B cell (primary cell): Measurements from ENCODE around the gene TRPV4. TPM values are rescaled to one million over a fixed set of nuclear protein-coding genes. Genes with fewer than 3 reads are reported as not detected.
A peak's percentile ranks its signal among the peaks of the same experiment; 100 is the strongest.

Experiments used
- ATAC-seq: fragments of 200-7000 bp; cut with Tn5 transposase; one replicate; pipeline ENCODE4 v1.10.0; 2021; ENCODE audit warnings: low read depth, mild to moderate bottlenecking, moderate number of reproducible peaks, moderate library complexity
- CTCF ChIA-PET: fragments of 350-600 bp; sonication (Branson Sonifier 250); formaldehyde crosslinking; loops from one replicate; lab custom pipeline; 2021; ENCODE audit warnings: antibody characterized with exemption, inconsistent platforms; lab: Charles Lee
- POLR2A ChIA-PET: fragments of 350-600 bp; sonication (Branson Sonifier 250); formaldehyde crosslinking; loops from one replicate; lab custom pipeline; 2021; ENCODE audit warnings: antibody characterized with exemption; lab: Charles Lee
- DNase-seq: peaks from one replicate; pipeline ENCODE4 v3.0.0; 2013
- H2AFZ ChIP-seq: 2 replicates; pipeline ENCODE4 v1.6.1; 2012; ENCODE audit warnings: mild to moderate bottlenecking, low read depth, low read length; ENCODE audit not compliant: insufficient read depth, poor library complexity, severe bottlenecking
- H3K27ac ChIP-seq, 2 donors: 1 replicate in 1 of 2; 2 replicates in 1 of 2; pipeline ENCODE4 v1.5.1; 2012 to 2013; ENCODE audit warnings: low read length in 2 of 2, mild to moderate bottlenecking in 2 of 2, moderate library complexity in 1 of 2
- H3K27me3 ChIP-seq, 4 experiments: fragments of 200-600 bp in 1 of 4; sonication (generic) in 1 of 4; replicated peaks in 1 of 4; 1 replicate in 2 of 4; 2 replicates in 2 of 4; pipeline versions ENCODE4 v1.6.1 to v1.7.0; 2013 to 2016; ENCODE audit warnings: low read length in 3 of 4, mild to moderate bottlenecking in 2 of 4, mixed read lengths in 1 of 4, moderate library complexity in 1 of 4; ENCODE audit not compliant: insufficient read depth in 4 of 4, control insufficient read depth in 3 of 4; ENCODE audit errors: control extremely low read depth in 1 of 4
- H3K36me3 ChIP-seq, 2 experiments: replicated peaks in 1 of 2; 1 replicate in 1 of 2; 2 replicates in 1 of 2; pipeline versions ENCODE4 v1.6.1 to v1.7.1; 2013; ENCODE audit warnings: low read length in 1 of 2; ENCODE audit not compliant: insufficient read depth in 2 of 2, control insufficient read depth in 1 of 2; ENCODE audit errors: control extremely low read depth in 1 of 2, extremely low read depth in 1 of 2
- H3K4me1 ChIP-seq, 2 donors: fragments of 200-600 bp in 1 of 2; sonication (generic) in 1 of 2; 1 replicate in 1 of 2; 2 replicates in 1 of 2; pipeline versions ENCODE4 v1.5.1 to v1.6.1; 2013 to 2017; ENCODE audit warnings: low read length in 2 of 2; ENCODE audit not compliant: control insufficient read depth in 2 of 2, insufficient read depth in 2 of 2
- H3K4me2 ChIP-seq: replicated peaks from 2 replicates; pipeline ENCODE3; 2012; ENCODE audit warnings: mild to moderate bottlenecking, low read depth, low read length; ENCODE audit not compliant: poor library complexity, severe bottlenecking
- H3K4me3 ChIP-seq, 5 experiments: fragments of 200-600 bp in 1 of 5; sonication (generic) in 1 of 5; 1 replicate in 3 of 5; 2 replicates in 2 of 5; pipeline versions ENCODE4 v1.5.1 to v1.7.0; 2011 to 2016; ENCODE audit warnings: low read length in 4 of 5, mild to moderate bottlenecking in 4 of 5, low read depth in 2 of 5, control low read depth in 1 of 5, moderate library complexity in 1 of 5; ENCODE audit not compliant: insufficient read depth in 1 of 5; ENCODE audit errors: control extremely low read depth in 1 of 5, extremely low read depth in 1 of 5
- H3K79me2 ChIP-seq: fragments of 200-600 bp; sonication (generic); one replicate; pipeline ENCODE4 v1.6.0; 2016; ENCODE audit warnings: low read length; ENCODE audit not compliant: control insufficient read depth, insufficient read depth
- H3K9ac ChIP-seq: fragments of 200-600 bp; sonication (generic); 2 replicates; pipeline ENCODE4 v1.6.1; 2017; ENCODE audit warnings: mild to moderate bottlenecking, low read length, moderate library complexity
- H3K9me3 ChIP-seq, 3 donors: one replicate each; pipeline versions ENCODE4 v1.6.1 to v1.7.1; 2013; ENCODE audit warnings: low read length in 2 of 3; ENCODE audit not compliant: control insufficient read depth in 2 of 3, insufficient read depth in 1 of 3; ENCODE audit errors: control extremely low read depth in 1 of 3
- H4K20me1 ChIP-seq: 2 replicates; pipeline ENCODE4 v1.6.0; 2012; ENCODE audit warnings: mild to moderate bottlenecking, low read length; ENCODE audit not compliant: insufficient read depth, control insufficient read depth, poor library complexity, severe bottlenecking
- H3K27ac Mint-ChIP-seq: one replicate; pipeline ENCODE4 v1.8.0; 2021; ENCODE audit warnings: mixed read lengths
- H3K27me3 Mint-ChIP-seq: one replicate; pipeline ENCODE4 v1.8.0; 2021; ENCODE audit warnings: mixed read lengths
- H3K4me1 Mint-ChIP-seq: one replicate; pipeline ENCODE4 v1.8.0; 2021; ENCODE audit warnings: mixed read lengths
- H3K4me3 Mint-ChIP-seq: one replicate; pipeline ENCODE4 v1.8.0; 2021; ENCODE audit warnings: mixed read lengths
- H3K9me3 Mint-ChIP-seq: one replicate; pipeline ENCODE4 v1.8.0; 2022; ENCODE audit warnings: mixed read lengths; ENCODE audit not compliant: insufficient read depth
- EZH2 ChIP-seq: IDR thresholded peaks from 2 replicates; pipeline ENCODE4 v1.6.1; 2012; ENCODE audit warnings: borderline replicate concordance, low read depth, mild to moderate bottlenecking, moderate library complexity, low read length; ENCODE audit not compliant: insufficient read depth, poor library complexity, severe bottlenecking
- WGBS: methylation state at CpG from one replicate; pipeline ENCODE4 v1.1.5; 2013; ENCODE audit warnings: missing lambda C conversion rate; ENCODE audit not compliant: insufficient coverage; 5-methylcytosine and 5-hydroxymethylcytosine counted together
- intact Hi-C: fragments of 100-400 bp; cut with micrococcal nuclease; formaldehyde crosslinking; loops from one replicate; pipeline ENCODE4 v1.10.0; 2022
- polyA plus RNA-seq: library from polyadenylated mRNA; depleted of rRNA; stranded (reverse); fragments of >200 nt; gene quantifications from 2 replicates; pipeline ENCODE4 v1.2.3, GENCODE V29; 2012
- total RNA-seq, 2 donors: library from RNA; stranded (reverse); fragments of 120-200 nt in 1 of 2; gene quantifications; 1 replicate in 1 of 2; 2 replicates in 1 of 2; pipeline versions ENCODE4 v1.2.3 to v1.2.4, GENCODE V29; 2013 to 2022
- TF ChIP-seq, protein P1 (sequence below): fragments of 200-600 bp; IDR thresholded peaks from one replicate; pipeline ENCODE4 v1.8.0; 2022; ENCODE audit warnings: antibody characterized with exemption, mild to moderate bottlenecking

TRPV4 gene
- total and polyA plus RNA-seq, 2 donors (not counting 1 experiment from before 2014, with no cell fraction given): not detected

DNA sequence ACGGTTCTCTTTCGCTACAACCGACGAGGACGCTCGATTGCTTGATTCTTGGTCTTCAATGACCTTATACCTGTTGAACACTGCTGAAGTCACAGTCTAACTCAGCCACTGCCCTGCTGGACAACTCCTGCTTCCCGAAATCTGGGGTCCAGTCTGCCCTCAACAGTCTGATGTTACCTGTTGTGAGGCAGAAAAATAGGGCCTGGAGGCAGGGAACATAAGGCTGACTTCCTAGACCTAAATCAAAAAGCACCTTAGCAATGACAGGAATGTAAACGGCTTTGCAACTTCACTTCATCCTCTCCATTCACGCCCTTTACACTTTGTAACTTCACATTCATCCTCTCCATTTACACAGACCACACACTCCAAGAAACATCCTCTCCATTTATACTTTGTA, 47.7 kb upstream of the TRPV4 start:
- Mint-ChIP-seq H3K27me3 (no peaks in the 10 kb centered on the region), H3K4me3 (peak overlapping the region; percentile 83), H3K9me3 (no peaks in the 10 kb centered on the region), H3K27ac (peak overlapping the region; percentile 72), H3K4me1 (peaks cover 47% of the 10 kb centered on the region)
- Histone ChIP-seq H3K79me2 (peaks cover 42% of the 10 kb centered on the region), H3K9me3 (no peaks in the 10 kb centered on the region), H3K27ac (peak overlapping the region; percentile 67), H3K4me1 (peaks cover 29 to 36% of the 10 kb centered on the region in 2 donors), H3K4me2 (peak overlapping the region; percentile 95), H4K20me1 (peaks cover 16% of the 10 kb centered on the region), H3K9ac (peak overlapping the region; percentile 76), H3K36me3 (no peaks in the 10 kb centered on the region), H2AFZ (peak overlapping the region; percentile 92), H3K27me3 (no peaks in the 10 kb centered on the region), H3K4me3 (peak overlapping the region in 4 of 5 experiments; percentile 48 to 75 (median 60))
- ATAC-seq: no peak
- WGBS: 15% methylated on average over 8 of the region's 9 CpGs
- TF ChIP-seq, protein P1, sequence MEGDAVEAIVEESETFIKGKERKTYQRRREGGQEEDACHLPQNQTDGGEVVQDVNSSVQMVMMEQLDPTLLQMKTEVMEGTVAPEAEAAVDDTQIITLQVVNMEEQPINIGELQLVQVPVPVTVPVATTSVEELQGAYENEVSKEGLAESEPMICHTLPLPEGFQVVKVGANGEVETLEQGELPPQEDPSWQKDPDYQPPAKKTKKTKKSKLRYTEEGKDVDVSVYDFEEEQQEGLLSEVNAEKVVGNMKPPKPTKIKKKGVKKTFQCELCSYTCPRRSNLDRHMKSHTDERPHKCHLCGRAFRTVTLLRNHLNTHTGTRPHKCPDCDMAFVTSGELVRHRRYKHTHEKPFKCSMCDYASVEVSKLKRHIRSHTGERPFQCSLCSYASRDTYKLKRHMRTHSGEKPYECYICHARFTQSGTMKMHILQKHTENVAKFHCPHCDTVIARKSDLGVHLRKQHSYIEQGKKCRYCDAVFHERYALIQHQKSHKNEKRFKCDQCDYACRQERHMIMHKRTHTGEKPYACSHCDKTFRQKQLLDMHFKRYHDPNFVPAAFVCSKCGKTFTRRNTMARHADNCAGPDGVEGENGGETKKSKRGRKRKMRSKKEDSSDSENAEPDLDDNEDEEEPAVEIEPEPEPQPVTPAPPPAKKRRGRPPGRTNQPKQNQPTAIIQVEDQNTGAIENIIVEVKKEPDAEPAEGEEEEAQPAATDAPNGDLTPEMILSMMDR: no peak
- TF ChIP-seq EZH2: no peak
- intact Hi-C loops: loop anchor here (1.0 to 10.0 kb wide), 9 partner anchors 20 to 363 kb away; partner anchors contain the start of genes ANKRD13A, C12orf76, FAM222A and GIT2
- ChIA-PET POLR2A (no interaction called here), CTCF (interaction anchor here (0.9 to 2.4 kb wide), 4 partner anchors 9 to 76 kb away, joined by 3 to 12 read pairs (median 7); no protein-coding TSS in a partner anchor)
- peak; percentile 25 for DNase-seq
